Neutrophil (primary cell): ENCODE measurements around the gene TIGD7.
A peak's percentile ranks its signal among the peaks of the same experiment; 100 is the strongest.

Source experiments
- H3K27ac ChIP-seq: fragments of 200-600 bp; sonication (generic); 2 replicates; pipeline ENCODE4 v1.5.1; 2016; ENCODE audit warnings: mild to moderate bottlenecking, moderate library complexity
- H3K27me3 ChIP-seq: fragments of 200-600 bp; sonication (generic); 2 replicates; pipeline ENCODE4 v1.6.0; 2016; ENCODE audit warnings: mild to moderate bottlenecking
- H3K36me3 ChIP-seq: fragments of 200-600 bp; sonication (generic); 2 replicates; pipeline ENCODE4 v1.5.1; 2017
- H3K4me1 ChIP-seq, 2 experiments: fragments of 200-600 bp in 1 of 2; sonication (generic) in 1 of 2; 1 replicate in 1 of 2; 2 replicates in 1 of 2; pipeline versions ENCODE4 v1.5.1 to v1.6.1; 2013 to 2016; ENCODE audit warnings: low read depth in 1 of 2, low read length in 1 of 2, mild to moderate bottlenecking in 1 of 2, moderate library complexity in 1 of 2; ENCODE audit not compliant: control insufficient read depth in 1 of 2, insufficient read depth in 1 of 2
- H3K4me3 ChIP-seq, 2 experiments: fragments of 200-600 bp in 1 of 2; sonication (generic) in 1 of 2; 1 replicate in 1 of 2; 2 replicates in 1 of 2; pipeline ENCODE4 v1.5.1; 2013 to 2016; ENCODE audit warnings: low read depth in 1 of 2, low read length in 1 of 2, mild to moderate bottlenecking in 1 of 2, moderate library complexity in 1 of 2
- H3K9me3 ChIP-seq: fragments of 200-600 bp; sonication (generic); 2 replicates; pipeline ENCODE4 v1.5.1; 2016
- TF ChIP-seq, protein P1 (sequence below): fragments of 200-600 bp; sonication (generic); IDR thresholded peaks from 2 replicates; pipeline ENCODE4 v1.5.1; 2016; ENCODE audit warnings: antibody characterized with exemption

The TIGD7 gene

DNA sequence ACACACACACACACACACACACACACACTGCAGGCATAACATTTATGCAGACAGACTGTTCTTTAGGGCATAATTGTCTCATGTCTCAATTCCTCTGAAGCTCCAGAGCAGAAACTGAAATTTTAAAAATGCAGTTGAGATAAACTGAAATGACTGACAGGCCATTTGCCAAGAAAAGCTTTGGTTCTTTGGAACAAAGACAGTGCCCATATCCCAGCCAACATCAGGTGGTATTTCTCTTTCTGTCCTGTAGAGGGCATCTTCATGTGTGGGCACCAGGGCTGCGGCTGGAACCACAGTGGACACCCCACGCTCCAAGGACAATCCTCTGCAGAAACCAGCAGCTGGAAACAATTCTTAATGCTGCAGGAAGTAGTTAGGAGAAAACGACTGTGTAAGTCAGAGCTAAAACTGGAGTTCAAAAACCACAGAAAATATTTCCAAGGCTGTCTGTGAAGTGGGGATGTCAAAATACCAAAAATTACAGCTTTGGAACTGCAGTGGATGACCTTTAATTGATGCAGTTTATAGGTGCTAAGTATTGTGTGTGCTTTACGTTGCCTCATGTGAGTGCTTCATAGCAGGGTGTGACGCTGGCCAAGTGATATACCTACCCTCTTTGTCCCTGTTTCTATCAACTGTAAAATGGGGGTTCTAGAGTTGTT is 38.2 kb downstream of the TIGD7 start:
- peaks cover 42% of the 10 kb centered on the region for H3K36me3 ChIP-seq
- peak overlapping the region; percentile 5 to 89 for H3K4me3 ChIP-seq
- H3K9me3 ChIP-seq, result no peaks in the 10 kb centered on the region
- no peaks in the 10 kb centered on the region for H3K27me3 ChIP-seq
- TF ChIP-seq, protein P1, sequence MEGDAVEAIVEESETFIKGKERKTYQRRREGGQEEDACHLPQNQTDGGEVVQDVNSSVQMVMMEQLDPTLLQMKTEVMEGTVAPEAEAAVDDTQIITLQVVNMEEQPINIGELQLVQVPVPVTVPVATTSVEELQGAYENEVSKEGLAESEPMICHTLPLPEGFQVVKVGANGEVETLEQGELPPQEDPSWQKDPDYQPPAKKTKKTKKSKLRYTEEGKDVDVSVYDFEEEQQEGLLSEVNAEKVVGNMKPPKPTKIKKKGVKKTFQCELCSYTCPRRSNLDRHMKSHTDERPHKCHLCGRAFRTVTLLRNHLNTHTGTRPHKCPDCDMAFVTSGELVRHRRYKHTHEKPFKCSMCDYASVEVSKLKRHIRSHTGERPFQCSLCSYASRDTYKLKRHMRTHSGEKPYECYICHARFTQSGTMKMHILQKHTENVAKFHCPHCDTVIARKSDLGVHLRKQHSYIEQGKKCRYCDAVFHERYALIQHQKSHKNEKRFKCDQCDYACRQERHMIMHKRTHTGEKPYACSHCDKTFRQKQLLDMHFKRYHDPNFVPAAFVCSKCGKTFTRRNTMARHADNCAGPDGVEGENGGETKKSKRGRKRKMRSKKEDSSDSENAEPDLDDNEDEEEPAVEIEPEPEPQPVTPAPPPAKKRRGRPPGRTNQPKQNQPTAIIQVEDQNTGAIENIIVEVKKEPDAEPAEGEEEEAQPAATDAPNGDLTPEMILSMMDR, result peak; percentile 85
- peak overlapping the region; percentile 97 for H3K27ac ChIP-seq
- peaks cover 53 to 61% of the 10 kb centered on the region in 2 experiments for H3K4me1 ChIP-seq

DNA sequence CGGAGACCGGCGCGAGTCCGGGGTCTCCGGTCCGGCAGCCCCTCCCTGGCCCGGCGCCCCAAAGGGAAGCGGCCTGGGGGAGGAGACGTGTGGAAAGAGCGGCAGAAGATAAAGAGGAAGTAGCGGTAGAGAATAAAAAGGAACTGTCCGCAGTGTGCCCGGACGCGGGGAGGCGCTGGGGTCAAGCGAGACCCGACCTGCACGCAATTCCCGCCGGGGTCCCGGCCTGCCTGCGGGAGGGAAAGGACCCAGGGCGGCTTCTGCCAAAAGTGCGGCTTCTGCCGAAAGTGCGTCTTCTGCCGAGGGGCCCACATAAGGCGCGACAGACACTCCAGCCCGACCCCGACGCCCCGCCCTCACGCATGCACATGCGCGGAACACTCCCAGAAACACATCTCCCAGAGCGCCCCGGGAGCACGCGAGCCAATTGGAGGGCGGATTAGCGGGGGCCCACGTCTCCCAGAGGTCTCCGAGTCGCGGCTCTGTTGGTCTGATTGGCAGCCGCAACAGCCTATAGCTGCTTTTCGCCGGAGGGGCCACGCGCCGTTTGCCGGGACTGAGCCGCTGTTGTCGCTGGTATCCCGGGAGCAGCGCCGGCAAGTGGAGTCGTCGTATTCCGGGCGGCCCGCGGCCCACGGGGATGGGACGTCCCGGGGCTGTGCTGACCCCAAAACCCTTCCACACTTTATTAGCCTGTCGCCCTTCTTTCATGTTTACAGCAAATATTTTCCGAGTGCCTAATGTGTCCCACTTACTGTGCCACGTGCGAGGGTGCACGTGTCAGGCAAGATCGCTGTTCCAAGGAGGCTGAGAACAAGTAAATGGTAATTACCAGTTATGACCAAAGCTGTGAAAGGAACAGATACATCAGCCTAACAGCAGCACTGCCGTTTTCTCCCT is 40.8 kb downstream of the TIGD7 start:
- H3K36me3 ChIP-seq, result peaks cover 41% of the 10 kb centered on the region
- H3K9me3 ChIP-seq, result no peaks in the 10 kb centered on the region
- peaks cover 79 to 87% of the 10 kb centered on the region in 2 experiments for H3K4me1 ChIP-seq
- no peaks in the 10 kb centered on the region for H3K27me3 ChIP-seq
- peak overlapping the region; percentile 97 for H3K27ac ChIP-seq
- H3K4me3 ChIP-seq, result peak overlapping the region; percentile 78 to 89
- TF ChIP-seq, protein P1, result peak; percentile 73

DNA sequence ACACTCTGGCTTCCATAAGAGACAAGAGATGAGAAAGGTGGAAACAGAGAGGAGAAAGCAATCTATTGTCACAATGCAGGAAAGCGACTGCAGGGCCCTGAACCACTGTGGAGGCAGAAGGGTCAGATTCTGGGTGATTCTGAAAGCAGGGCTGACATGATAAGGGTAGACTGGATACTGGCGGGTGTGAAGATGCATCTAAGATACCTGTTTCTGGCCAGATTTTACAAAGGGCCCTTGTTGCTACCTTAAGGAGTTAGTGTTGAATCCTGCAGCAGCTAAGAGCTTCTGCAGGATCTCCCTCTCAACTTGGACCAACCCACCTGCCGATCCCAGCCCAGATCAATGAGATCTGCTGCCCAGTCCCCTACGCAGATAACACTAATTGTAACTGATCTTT is 42.7 kb downstream of the TIGD7 start:
- peaks cover 22% of the 10 kb centered on the region for H3K36me3 ChIP-seq
- peaks cover 89 to 93% of the 10 kb centered on the region in 2 experiments for H3K4me1 ChIP-seq
- H3K4me3 ChIP-seq, result peak overlapping the region; percentile 78 to 89
- peak overlapping the region; percentile 97 for H3K27ac ChIP-seq
- H3K27me3 ChIP-seq, result no peaks in the 10 kb centered on the region
- TF ChIP-seq, protein P1, result no peak
- no peaks in the 10 kb centered on the region for H3K9me3 ChIP-seq

DNA sequence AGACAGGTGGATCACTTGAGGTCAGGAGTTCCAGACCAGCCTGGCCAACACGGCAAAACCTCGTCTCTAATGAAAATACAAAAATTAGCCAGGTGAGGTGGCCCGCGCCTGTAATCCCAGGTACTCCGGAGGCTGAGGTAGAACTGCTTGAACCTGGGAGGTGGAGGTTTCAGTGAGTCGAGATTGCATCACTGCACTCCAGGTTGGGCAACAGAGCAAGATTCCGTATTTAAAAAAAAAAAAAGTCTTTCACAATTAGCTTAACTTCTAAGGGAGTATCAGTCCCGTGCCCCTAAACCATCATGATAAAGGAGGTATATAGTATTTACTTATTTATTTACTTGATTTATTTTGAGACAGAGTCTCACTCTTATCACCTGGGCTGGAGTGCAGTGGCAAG is 45.4 kb downstream of the TIGD7 start:
- TF ChIP-seq, protein P1, result no peak
- peaks cover 2% of the 10 kb centered on the region for H3K36me3 ChIP-seq
- H3K4me3 ChIP-seq, result peak overlapping the region; percentile 83 to 91
- no peaks in the 10 kb centered on the region for H3K9me3 ChIP-seq
- peaks cover 88 to 89% of the 10 kb centered on the region in 2 experiments for H3K4me1 ChIP-seq
- no peaks in the 10 kb centered on the region for H3K27me3 ChIP-seq
- peak overlapping the region; percentile 97 for H3K27ac ChIP-seq

DNA sequence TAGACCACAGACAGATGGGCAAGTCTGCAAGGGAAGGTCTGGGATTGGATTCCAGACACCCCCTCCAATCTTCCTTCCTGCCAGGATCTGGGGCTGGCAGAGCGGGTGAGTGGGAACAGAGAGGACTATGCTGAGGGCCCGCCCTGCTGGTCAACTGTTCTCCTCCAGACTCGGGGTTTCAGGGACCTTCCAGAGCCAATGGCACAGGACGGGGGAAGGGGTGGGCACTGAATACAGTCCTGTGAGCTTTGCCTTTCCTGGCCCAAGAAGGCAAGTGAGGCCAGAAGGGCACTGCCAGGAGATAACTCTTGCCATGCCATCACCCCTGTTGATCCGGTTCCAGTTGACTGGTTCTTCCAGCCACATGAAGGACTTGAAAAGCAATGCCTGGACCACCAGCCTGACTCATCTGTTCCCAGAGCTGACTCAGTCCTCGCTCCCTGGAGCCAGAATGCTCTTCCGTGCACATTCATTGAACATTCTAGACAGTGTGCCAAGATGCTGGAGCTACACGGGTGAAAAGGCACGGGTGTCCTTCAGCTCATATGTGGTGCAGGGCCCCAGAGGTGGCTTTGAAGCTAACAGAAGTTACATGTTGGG is 48.3 kb downstream of the TIGD7 start:
- TF ChIP-seq, protein P1, result no peak
- Histone ChIP-seq H3K4me1 (peaks cover 91 to 100% of the 10 kb centered on the region in 2 experiments), H3K4me3 (peak overlapping the region; percentile 83 to 91), H3K27ac (peak overlapping the region; percentile 97), H3K36me3 (peaks cover 27% of the 10 kb centered on the region), H3K27me3 (no peaks in the 10 kb centered on the region), H3K9me3 (no peaks in the 10 kb centered on the region)
